Activated CD4-positive, alpha-beta memory T cell treated with anti-CD3 and anti-CD28 coated beads for 36 hours (primary cell): Measurements from ENCODE around the gene TSKU. TPM values are rescaled to one million over a fixed set of nuclear protein-coding genes. Genes with fewer than 3 reads are reported as not detected.
"Not testable (repeated sequence)": the region's sequence is repeated elsewhere in the genome, so short reads cannot be mapped to it uniquely, and the experiment has no call there.

ENCODE experiments used
- CTCF ChIA-PET: fragments of 350-600 bp; sonication (Branson Sonifier 250); formaldehyde crosslinking; loops from one replicate; lab custom pipeline; 2021; ENCODE audit warnings: antibody characterized with exemption, inconsistent platforms; lab: Charles Lee
- POLR2A ChIA-PET: fragments of 350-600 bp; sonication (Branson Sonifier 250); formaldehyde crosslinking; loops from one replicate; lab custom pipeline; 2021; ENCODE audit warnings: antibody characterized with exemption; lab: Charles Lee
- DNase-seq: peaks from one replicate; pipeline ENCODE4 v3.0.0-alpha.2; 2020
- H3K27ac Mint-ChIP-seq: one replicate; pipeline ENCODE4 v1.8.0; 2021; ENCODE audit warnings: mixed read lengths
- H3K27me3 Mint-ChIP-seq: one replicate; pipeline ENCODE4 v1.8.0; 2021; ENCODE audit warnings: mixed read lengths
- H3K36me3 Mint-ChIP-seq: one replicate; pipeline ENCODE4 v1.8.0; 2021; ENCODE audit warnings: mixed read lengths
- H3K4me1 Mint-ChIP-seq: one replicate; pipeline ENCODE4 v1.8.0; 2021; ENCODE audit warnings: low read depth, mixed read lengths
- H3K4me3 Mint-ChIP-seq: one replicate; pipeline ENCODE4 v1.8.0; 2021; ENCODE audit warnings: mild to moderate bottlenecking, mixed read lengths
- H3K9me3 Mint-ChIP-seq: one replicate; pipeline ENCODE4 v1.8.0; 2021; ENCODE audit warnings: mixed read lengths
- intact Hi-C: fragments of 100-400 bp; cut with micrococcal nuclease; formaldehyde crosslinking; loops from one replicate; pipeline ENCODE4 v1.15.1; 2023
- total RNA-seq, 2 experiments: library from RNA; stranded (reverse); gene quantifications; one replicate each; pipeline ENCODE4 v1.2.3, GENCODE V29; 2021

Gene TSKU
- total RNA-seq, 2 experiments from 2014 or later: 3.8 to 3.9 TPM

DNA sequence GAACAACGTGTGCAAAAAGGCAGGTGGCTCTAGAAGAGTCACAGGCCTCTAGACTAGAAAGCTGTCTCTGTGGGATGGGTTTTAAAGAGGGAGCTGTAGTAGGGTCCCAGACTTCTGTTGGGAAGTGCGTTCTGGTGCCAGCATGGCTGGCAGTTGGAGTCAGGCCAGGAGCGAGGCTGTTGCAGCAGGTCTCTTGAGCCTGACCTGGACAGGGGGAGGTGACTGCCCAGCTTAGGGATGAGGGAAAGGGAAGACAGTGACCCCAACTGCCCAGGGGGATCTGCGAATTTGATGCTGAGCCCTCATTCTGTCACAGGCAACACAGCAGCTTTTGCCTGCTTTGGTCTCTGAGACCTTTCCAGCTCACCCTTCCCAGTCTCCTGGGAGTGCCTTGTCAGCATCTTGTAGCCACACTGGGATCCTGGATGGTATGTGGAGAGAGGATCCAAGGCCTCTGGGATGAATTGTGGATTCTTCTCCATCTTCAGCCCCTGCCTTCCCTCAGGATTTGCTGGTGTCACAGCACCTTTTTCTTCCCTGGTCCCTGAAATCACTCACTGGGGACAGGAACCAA, 3.4 kb downstream of the TSKU start:
- peaks cover 17% of the 10 kb centered on the region for H3K4me1 Mint-ChIP-seq
- no peak overlapping the region for H3K4me3 Mint-ChIP-seq
- no peak for DNase-seq
- ChIA-PET CTCF (no interaction called here), POLR2A (no interaction called here)
- H3K36me3 Mint-ChIP-seq: no peaks in the 10 kb centered on the region
- no peaks in the 10 kb centered on the region for H3K9me3 Mint-ChIP-seq
- H3K27me3 Mint-ChIP-seq: peaks cover 25% of the 10 kb centered on the region
- no peak overlapping the region for H3K27ac Mint-ChIP-seq
- intact Hi-C loops: no loop called here

DNA sequence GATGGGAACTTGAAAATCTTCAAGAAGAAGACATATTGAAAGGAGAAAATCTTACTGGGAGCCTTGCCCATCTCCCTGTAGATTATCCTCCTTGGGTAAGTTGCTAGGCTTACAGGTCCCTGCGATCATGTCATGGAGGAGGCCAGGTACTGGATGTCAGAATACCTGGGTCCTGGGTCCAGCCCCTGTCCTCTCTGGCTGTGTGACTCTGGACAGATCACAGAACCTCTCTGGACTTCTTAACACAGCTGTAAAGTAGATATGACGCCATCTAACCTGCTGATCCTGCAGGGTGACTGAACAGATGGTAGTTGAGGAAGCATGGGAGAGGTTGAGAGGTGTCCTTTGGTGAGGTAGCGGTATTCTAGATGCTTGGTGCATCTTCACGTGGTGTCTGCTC, 4.1 kb downstream of the TSKU start:
- CTCF ChIA-PET: interaction anchor here (1.6 kb wide), 1 partner anchor 11 kb away, joined by 9 read pairs; no protein-coding TSS in a partner anchor
- Mint-ChIP-seq H3K27me3 (peaks cover 25% of the 10 kb centered on the region), H3K27ac (no peak overlapping the region), H3K9me3 (no peaks in the 10 kb centered on the region), H3K36me3 (no peaks in the 10 kb centered on the region), H3K4me3 (no peak overlapping the region), H3K4me1 (peaks cover 19% of the 10 kb centered on the region)
- no peak for DNase-seq
- intact Hi-C loops: no loop called here
- POLR2A ChIA-PET: no interaction called here

DNA sequence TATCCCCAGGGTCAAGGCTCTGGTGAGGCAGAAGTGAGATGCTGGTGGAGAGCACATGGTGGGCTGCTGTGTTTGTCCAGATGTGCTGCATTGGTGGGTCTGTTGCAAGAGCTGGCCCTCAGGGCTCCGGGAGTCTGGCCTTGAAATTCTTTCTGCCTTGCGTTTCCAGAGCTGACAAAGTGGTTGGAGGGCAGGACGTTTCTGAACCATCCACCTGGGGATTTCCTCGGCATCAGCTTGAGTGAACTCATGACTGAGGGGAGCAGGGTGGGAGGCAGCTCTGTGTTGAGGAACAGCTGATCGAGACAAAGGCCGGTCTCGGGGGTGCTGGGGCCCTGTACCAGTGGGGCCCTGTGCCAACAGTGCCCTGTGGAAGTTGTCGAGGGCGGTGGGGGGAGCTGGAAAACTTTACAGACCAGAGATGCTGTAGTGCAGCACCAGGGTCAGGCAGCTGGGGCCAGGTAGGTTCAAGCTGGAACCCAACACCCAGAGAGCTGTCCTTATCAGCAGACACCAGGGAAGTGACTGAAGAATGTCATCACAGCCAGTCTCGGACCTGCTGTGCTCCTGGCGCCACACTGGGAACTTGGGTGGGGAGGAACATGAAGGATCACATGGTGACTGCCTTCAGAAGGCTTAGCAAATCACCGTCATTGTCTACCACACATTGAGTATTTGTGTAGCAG, 4.9 kb downstream of the TSKU start:
- CTCF ChIA-PET: interaction anchor here (1.6 kb wide), 1 partner anchor 10 kb away, joined by 9 read pairs; no protein-coding TSS in a partner anchor
- Mint-ChIP-seq H3K4me1 (peaks cover 12% of the 10 kb centered on the region), H3K9me3 (no peaks in the 10 kb centered on the region), H3K36me3 (no peaks in the 10 kb centered on the region), H3K27ac (no peak overlapping the region), H3K4me3 (no peak overlapping the region), H3K27me3 (peaks cover 22% of the 10 kb centered on the region)
- intact Hi-C loops: no loop called here
- POLR2A ChIA-PET: no interaction called here
- no peak for DNase-seq

DNA sequence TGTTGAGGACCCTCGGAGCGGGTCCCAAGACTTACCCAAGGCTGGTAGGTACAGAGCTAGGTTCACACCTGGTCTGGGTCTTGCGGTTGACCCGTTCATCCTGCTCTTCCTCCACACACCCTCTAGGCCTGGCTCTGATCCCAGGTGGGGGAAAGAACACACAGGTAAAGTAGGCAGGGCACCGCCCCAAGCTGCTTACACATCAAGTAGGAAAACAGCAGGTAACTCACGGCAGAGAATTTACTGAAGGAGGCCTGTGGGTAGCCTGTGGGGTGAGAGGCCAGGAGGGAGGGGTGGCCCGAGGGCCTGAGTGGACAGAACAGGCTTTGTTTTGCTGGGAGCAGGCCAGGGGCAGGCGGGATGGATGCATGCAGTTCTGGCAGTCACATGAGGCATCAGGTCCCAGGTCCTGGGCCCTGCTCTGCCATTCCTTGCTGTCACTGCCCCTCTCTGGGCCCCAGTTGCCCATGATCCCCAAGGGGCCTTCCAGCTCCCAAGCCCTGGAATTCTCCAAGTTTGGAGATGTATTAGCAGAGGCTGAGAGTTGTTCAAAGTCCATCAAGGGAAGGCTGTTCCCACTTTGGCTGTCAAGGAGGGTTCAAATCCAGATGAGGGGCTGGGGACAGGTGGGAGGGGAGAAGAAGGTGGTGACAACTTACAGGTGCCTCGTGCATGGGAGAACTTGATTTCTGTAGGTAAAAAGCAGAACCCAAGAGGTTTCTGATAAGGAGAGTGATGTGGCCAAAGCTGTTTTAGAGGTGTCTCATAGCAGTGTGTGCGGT, 5.7 kb downstream of the TSKU start:
- Mint-ChIP-seq H3K36me3 (no peaks in the 10 kb centered on the region), H3K27ac (no peak overlapping the region), H3K4me1 (peaks cover 12% of the 10 kb centered on the region), H3K4me3 (no peak overlapping the region), H3K9me3 (no peaks in the 10 kb centered on the region), H3K27me3 (peaks cover 22% of the 10 kb centered on the region)
- ChIA-PET POLR2A (no interaction called here), CTCF (interaction anchor here (0.9 to 1.6 kb wide), 2 partner anchors 10 to 62 kb away, joined by 3 to 9 read pairs; no protein-coding TSS in a partner anchor)
- DNase-seq: no peak
- intact Hi-C loops: no loop called here

DNA sequence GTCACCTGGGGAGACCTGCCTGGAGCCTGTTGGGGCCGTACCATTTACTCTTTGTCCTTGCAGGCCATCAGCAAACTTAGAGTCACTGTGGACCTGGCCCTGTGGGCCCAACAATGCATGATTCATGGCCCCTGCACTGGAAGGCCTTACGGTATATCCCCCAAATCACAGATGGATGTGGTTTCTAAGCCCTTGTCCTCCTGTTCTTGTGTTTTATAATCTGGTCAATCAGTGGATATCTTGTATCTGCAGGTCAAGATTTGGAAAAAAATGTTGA, 6.2 kb downstream of the TSKU start:
- Mint-ChIP-seq H3K4me3 (no peak overlapping the region), H3K4me1 (peaks cover 12% of the 10 kb centered on the region), H3K27me3 (peaks cover 22% of the 10 kb centered on the region), H3K9me3 (no peaks in the 10 kb centered on the region), H3K27ac (no peak overlapping the region), H3K36me3 (no peaks in the 10 kb centered on the region)
- POLR2A ChIA-PET: no interaction called here
- no peak for DNase-seq
- CTCF ChIA-PET: interaction anchor here (0.9 kb wide), 1 partner anchor 63 kb away, joined by 3 read pairs; no protein-coding TSS in a partner anchor
- intact Hi-C loops: no loop called here

GRCh38 chr11:76790251-76790650, 7.1 kb downstream of the TSKU start:
- CTCF ChIA-PET: no interaction called here
- Mint-ChIP-seq H3K27ac (no peak overlapping the region), H3K36me3 (no peaks in the 10 kb centered on the region), H3K27me3 (peaks cover 15% of the 10 kb centered on the region), H3K9me3 (no peaks in the 10 kb centered on the region), H3K4me1 (peaks cover 5% of the 10 kb centered on the region), H3K4me3 (no peak overlapping the region)
- intact Hi-C loops: no loop called here
- POLR2A ChIA-PET: no interaction called here
- no peak for DNase-seq

DNA sequence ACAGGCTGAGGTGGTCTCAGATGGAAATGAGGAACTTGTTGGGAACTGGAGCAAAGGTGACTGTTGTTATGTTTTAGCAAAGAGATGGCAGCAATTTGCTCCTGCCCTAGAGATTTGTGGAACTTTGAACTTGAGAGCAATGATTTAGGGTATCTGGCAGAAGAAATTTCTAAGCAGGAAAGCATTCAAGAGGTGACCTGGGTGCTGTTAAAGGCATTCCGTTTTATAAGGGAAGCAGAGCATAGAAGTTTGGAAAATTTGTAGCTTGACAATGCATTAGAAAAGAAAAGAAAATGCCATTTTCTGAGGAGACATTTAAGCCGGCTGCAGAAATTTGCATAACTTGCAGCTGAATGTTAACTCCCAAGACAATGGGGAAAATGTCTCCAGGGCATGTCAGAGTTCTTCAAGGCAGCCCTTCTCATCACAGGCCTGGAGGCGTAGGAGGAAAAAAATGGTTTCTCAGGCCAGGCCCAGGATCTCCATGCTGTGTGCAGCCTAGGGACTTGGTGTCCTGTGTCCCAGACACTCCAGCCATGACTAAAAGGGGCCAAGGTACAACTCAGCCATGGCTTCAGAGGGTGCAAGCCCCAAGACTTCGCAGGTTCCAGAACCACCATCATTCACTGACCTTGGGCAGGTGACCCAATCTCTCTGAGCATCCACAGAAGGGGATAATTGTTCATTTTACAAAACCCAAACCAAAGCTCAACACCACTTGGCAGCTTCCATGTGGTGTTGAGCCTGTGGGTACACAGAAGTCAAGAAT, 8.0 kb downstream of the TSKU start:
- H3K36me3 Mint-ChIP-seq, H3K4me3 Mint-ChIP-seq, H3K9me3 Mint-ChIP-seq, intact Hi-C loops, H3K27ac Mint-ChIP-seq, DNase-seq, POLR2A ChIA-PET, H3K27me3 Mint-ChIP-seq, H3K4me1 Mint-ChIP-seq: not testable (repeated sequence)
- CTCF ChIA-PET: interaction anchor here (1.1 kb wide), 1 partner anchor 9 kb away, joined by 4 read pairs; no protein-coding TSS in a partner anchor

DNA sequence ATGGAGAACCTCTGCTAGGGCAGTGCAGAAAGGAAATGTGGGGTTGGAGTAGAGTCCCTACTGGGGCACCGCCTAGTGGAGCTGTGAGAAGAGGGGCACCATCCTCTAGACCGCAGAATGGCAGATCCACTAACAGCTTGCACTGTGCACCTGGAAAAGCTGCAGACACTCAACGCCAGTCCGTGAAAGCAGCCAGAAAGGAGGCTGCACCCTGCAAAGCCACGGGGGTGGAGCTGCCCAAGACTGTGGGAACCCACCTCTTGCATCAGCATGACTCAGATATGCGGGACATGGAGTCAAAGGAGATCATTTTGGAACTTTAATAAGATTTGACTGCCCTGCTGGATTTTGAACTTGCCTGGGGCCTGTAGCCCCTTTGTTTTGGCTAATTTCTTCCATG, 8.7 kb downstream of the TSKU start:
- H3K27me3 Mint-ChIP-seq: peaks cover 4% of the 10 kb centered on the region
- no peaks in the 10 kb centered on the region for H3K36me3 Mint-ChIP-seq
- peaks cover 3% of the 10 kb centered on the region for H3K4me1 Mint-ChIP-seq
- intact Hi-C loops: no loop called here
- POLR2A ChIA-PET: no interaction called here
- no peak for DNase-seq
- no peak overlapping the region for H3K4me3 Mint-ChIP-seq
- H3K27ac Mint-ChIP-seq: no peak overlapping the region
- no peaks in the 10 kb centered on the region for H3K9me3 Mint-ChIP-seq
- CTCF ChIA-PET: interaction anchor here (0.9 kb wide), 1 partner anchor 10 kb away, joined by 3 read pairs; no protein-coding TSS in a partner anchor

DNA sequence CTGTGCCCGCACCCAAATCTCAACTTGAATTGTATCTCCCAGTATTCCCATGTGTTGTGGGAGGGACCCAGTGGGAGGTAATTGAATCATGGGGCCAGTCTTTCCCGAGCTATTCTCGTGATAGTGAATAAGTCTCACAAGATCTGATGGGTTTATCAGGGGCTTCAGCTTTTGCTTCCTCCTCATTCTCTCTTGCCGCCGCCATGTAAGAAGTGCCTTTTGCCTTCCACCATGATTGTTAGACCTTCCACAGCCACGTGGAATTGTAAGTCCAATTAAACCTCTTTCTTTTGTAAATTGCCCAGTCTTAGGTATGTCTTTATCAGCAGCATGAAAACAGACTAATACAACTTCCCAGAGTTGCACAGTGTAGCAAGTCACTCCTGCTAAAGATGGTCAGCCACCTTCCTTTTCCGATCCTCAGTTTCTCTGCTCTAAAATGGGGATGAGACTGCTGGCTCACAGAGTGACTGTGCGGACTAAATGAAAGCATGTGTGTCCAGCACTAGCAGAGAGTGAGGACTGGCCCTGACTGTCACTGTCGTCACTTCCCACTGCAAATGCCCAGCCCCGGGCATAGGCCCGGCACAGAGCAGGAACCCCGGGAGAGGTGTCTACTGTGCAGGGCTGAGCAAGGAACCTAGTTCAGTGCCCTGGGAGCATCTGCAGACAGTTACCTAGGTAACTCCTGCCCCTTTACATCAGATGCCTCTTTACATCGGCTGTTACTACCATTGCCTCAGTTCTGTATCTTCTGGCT, 9.5 kb downstream of the TSKU start:
- DNase-seq: no peak
- Mint-ChIP-seq H3K27ac (no peak overlapping the region), H3K36me3 (no peaks in the 10 kb centered on the region), H3K9me3 (no peaks in the 10 kb centered on the region), H3K4me1 (peaks cover 3% of the 10 kb centered on the region), H3K27me3 (peaks cover 2% of the 10 kb centered on the region), H3K4me3 (no peak overlapping the region)
- CTCF ChIA-PET: interaction anchor here (0.9 to 1.5 kb wide), 2 partner anchors 9 to 58 kb away, joined by 3 to 5 read pairs; no protein-coding TSS in a partner anchor
- intact Hi-C loops: no loop called here
- POLR2A ChIA-PET: no interaction called here

- Mint-ChIP-seq H3K4me3 (no peak overlapping the region), H3K36me3 (no peaks in the 10 kb centered on the region), H3K27ac (no peak overlapping the region), H3K4me1 (peaks cover 3% of the 10 kb centered on the region), H3K9me3 (no peaks in the 10 kb centered on the region), H3K27me3 (peaks cover 2% of the 10 kb centered on the region)
- CTCF ChIA-PET: interaction anchor here (1.5 kb wide), 1 partner anchor 59 kb away, joined by 5 read pairs; no protein-coding TSS in a partner anchor
- POLR2A ChIA-PET: no interaction called here
- intact Hi-C loops: no loop called here
- no peak for DNase-seq
Observed at GRCh38 chr11:76793391-76794291, 10.5 kb downstream of the TSKU start.
